Amygdala (tissue), 56 donors: ENCODE data around the gene HIGD2A.
"Not testable (repeated sequence)": the region's sequence is repeated elsewhere in the genome, so short reads cannot be mapped to it uniquely, and the experiment has no call there.

Experiments used
- DNase-seq, 56 donors: peaks; one replicate each; lab custom pipeline; 2025; lab: John Stamatoyannopoulos, UW

HIGD2A gene

DNA sequence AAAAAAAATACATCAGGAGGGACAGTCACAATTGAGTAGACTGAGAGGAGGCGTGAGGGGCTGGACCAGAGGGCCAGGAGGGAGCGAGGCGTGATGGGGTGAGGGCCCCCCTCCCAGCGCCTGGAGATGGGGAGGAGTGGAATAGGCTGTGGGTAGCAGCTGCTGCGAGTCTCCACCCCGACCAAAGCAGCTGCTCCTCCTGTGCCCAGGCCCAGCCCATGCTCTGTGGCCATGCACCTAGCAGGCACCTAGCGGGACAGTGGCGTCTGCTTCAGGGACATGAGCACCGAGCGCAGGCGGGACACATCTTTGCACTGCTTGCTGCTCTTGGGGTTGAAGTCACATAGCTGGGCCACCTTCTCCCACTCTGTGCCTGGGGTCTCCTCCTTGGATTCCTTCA lies 4.0 kb downstream of the HIGD2A start:
- DNase-seq = no peak

DNA sequence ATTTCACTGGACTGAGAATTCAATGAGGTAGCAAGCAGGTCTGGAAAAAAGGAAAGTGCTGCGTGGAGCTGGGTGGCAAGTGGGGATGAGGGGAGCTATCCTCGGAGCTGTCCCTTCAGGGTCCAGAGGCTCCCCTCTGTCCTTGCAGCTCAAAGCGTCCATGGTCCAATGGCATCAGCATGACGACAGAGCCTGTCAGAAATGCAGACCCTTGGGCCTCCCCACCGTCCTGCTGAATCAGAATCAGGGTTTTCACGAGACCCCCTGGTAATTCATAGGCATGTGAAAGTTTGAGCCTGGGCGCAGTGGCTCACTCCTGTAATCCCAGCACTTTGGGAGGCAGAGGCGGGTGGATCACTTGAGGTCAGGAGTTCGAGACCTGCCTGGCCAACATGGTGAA lies 5.5 kb downstream of the HIGD2A start:
- DNase-seq = no peak

DNA sequence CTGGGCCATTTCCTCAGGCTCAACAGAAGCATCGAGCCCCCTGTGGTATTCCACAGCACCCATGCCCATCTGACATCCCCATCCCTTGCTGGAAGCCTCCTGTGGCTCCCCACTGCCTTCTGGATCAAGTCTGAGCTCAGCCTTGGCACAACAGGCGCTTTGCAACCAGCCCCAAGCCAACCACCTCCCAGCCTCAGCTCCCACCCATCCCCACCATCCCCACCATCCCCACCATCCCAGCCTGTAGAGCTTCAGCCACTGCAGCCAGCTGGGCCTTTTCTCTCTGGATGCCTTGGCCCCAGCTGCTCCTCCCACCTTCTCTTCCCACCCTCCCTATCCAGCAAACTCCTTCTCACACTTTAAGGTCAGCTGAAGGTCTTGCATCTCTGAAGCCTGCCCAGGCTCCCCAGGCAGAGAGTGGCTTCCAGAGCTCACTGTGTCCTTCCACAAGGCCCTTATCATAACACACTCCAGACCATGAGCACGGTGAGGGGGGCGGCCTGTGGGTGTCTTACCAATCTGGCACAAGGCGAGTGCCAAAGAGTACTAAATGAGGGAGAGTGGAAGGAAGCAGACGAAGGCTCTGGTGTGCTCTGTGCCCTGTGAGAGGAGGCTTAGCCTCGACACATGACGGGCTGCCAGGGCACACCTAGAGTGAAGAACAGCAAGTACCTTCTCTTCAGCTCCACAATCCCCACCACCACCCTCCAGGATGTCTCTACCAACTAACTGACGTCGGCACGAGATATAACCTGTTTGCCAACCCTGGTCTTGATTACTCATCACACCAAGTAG lies 6.5 kb downstream of the HIGD2A start:
- DNase-seq = no peak

DNA sequence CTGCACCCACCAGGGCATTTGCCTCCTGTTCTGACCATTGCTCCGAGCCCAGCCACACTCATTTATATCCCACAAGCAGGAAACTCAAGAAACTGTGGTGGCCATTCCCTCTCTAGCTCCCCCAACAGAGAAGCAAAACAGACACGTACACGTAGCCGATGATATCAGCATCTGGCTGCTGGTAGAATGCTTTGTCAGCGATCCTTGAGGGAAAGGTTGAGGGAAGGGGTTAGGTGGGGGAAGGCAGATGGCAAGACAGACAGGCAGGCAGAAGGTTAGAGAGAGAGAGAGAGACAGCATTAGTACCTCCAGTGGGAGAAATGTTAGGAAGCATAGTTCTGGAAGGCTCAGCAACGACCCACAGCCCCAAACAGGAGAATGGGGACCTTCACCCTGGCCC lies 7.8 kb downstream of the HIGD2A start:
- DNase-seq = no peak

DNA sequence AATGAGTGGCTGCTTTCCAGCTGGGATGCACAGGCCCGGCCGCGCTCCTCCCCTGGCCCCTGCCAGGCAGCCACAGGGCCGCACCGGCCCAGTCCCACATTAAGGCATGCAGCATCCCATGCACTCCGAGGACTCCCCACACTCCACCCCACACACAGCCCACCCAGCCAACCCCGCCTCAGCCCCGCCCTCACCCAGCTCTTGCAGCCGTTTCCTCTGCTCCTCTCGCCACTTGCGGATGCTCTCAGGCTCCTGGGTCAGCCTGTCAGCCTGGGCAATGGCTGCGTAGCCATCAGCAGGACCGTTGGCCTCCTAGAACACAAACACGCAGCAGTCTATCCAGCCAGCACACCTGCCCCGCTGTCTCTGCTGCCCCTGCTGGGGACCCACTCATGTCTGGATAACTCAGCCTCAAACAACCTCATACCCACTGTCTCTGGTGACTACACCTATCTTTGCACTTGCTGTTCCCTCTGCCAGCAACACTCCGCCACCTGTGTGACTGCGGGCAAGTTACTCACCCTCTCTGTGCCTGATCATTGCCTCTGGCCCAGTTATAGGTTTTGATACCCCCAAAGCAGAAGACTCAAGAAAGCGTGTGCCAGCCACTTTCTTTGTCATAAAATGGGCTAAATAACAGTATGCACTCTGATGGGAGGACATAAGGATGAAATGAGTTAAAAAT lies 9.3 kb downstream of the HIGD2A start:
- DNase-seq = no peak

DNA sequence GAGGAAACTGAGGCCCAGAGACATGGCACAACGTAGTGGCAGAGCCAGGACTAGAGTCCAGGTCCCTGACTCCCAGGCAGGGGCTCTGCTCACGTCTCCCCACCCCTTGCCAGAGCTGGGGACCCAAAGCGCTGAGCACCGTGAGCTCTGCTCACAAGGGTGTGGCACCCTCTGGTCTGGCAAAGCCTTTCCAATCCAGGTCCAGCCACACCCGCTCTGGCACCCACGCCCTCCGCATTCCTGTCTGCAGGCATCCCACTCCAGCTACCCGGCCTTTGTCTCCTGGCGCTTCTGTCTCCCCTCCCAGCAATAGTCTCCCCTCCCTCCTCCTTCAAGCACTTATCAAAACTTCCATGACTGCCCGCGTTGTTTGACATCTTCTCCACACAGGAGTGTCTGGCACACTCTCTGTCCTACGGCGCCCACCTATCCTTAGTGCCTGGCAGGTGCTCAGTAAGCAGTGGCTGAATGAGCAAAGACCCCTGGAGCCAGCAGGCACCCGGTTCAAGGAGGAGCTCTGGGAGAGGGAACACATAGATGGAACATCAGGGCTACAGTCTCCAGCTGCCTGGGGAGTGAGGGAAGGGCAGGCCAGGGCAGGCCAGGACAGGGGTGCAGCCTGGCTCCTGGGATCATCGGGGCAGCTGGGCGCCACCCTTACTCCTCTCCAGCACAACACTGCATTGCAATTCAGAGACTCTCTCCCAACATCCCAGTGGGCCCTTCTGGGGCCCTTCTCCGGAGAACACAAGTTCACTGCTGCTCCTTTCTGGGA lies 12.0 kb downstream of the HIGD2A start:
- no peak for DNase-seq

DNA sequence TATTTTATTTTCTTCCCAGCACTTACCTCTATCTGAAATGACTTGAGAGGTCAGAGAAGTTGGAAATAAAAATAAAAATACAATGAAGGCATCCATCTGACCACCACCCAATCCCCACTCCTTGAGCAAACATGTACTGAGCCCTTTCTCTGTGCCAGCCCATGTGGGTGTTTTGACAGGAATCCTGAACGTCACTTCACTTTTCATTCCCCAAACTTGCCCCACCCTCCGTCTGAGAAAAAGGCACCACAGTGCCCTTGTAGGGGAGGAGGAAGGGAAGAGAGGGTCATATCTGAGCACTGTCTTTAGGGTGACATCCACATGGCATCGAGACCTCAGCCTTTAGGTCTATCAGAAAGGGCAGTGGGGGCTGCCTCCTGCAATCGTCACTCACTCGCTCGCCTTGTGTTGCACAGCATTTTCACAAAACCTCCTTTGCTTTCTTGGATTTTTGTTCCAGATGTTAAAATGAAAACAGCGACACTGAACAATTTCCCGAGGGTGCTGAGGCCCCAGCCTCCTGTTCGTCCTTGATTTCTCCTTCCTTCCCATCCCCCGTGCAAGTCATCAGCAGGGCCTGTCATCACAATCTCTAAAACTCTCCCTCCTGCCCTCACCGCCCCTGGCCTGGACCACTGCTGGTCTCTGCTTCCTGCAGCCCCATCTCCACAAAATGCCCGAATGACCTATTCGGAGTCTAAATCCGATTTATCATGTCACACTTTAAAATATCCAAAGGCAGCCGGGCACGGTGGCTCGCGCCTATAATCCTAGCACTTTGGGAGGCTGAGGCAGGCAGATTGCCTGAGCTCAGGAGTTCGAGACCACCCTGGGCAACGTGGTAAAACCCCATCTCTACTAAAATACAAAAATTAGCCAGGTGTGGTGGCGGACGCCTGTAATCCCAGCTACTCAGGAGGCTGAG lies 13.0 kb downstream of the HIGD2A start:
- no peak for DNase-seq

DNA sequence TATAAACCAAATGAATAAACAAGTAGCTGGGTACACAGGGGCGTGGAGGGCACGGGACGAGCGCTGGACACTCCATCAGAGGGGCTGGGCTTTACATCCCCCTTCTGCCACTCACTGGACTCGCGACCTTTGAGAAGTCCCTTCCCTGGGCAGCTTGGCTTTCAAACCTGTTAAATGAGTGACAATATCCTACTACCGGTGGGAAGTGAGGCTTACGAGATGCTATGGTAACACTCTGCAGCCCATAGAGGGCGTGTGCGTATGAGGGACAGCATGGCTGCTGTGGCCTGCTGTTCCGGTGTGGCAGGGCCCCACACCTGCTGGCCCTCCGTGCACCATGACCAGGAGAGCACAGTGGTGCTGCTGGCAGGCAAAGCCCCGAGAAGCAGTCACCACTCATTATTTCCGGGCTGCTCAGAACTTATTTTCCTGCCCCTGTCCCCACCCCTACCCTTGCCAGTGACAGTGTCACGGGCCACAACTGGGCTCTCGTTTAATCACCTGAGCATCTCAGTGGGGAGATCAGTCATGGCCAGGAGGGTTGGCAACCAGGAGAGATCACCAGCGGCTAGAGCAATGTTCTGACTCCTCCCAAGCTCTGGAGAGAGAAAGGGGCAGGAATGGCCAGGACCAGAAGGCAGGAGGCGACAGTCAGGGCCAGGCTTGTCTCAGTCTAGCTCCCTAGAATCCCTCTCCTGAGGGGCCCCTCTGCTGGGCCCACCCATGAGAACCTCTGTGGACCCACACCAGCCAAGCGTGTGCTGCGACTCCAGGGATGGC lies 17.3 kb downstream of the HIGD2A start:
- no peak for DNase-seq

DNA sequence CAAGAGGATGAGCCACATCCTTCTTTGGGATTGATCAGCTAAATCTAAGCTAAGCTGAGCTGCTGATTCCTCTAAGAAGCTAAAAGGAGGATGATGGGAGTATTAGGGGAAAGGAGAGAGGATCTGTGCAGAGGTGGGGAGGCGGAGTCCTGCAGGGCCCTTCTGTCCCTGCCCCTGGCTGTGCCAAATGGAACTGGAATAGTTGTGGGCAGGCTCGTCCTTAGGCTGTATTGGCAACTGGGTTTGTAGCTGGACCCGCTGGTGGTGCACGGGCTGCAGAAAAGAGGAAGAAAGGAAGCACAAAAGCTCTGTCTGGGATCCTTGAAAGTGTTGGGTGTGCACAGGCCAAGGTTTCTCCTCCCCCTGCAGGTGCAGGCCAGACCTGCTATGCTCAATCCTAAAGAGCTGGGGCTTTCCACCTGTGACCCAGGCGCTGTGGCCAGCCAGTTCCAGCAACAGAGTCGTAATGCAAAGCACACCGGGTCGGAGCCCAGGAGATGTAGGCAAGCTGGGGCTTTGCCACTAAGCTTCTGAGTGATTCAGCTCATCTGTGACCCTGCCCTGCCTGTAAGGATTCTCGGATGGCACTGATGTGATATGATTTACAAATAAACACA lies 18.0 kb downstream of the HIGD2A start:
- no peak for DNase-seq

DNA sequence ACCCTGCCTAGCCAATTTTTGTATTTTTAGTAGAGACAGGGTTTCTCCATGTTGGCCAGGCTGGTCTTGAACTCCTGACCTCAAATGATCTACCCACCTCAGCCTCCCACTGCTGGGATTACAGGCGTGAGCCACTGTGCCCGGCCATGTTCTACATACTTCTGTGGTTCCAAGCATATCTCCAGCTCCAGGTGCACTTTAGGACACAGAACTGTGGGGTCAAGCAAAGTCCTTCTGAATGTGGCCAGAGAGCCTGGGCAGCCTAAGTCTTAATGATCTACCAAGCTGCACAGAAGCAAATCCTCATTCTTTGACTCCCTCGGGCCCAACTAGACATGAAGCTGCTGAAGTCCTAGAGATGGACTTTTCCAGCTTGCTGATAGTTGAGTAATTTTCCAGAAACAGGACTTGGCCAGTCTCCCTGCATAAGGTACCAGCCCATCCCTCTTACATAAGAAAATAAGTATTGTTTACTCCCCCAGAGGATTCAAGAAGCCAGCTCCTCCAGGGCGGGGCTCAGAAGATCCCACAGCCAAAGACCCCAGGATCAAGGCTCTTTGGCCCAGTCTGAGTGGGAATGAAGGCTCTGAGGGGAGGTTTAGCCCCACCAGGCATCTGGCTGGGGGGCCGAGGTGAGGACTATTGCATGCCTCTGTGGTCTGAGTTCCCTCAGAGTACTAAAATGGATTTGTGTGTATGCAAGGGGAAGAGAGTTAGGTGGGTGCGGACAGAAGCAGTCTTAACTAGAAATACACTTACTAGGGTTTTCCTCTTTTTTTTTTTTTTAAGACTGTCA lies 19.1 kb downstream of the HIGD2A start:
- no peak for DNase-seq

GRCh38 chr5:176408252-176408573 lies 19.7 kb downstream of the HIGD2A start:
- not testable (repeated sequence) for DNase-seq

DNA sequence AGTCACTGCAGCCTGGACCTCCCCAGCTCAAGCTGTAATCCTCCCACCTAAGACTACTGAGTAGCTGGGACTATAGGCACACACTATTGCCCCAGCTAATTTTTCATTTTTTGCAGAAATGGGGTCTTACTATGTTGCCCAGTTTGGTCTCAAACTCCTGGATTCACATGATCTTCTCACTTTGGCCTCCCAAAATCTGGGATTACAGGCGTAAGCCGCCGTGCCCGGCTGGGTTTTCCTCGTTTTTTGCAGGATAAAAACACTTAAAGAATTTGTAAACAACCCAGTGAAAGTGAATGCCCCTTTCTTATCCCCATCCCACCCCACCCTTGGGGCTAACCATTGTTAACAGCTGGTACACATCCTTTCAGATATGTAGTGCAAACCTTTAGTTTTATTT lies 20.0 kb downstream of the HIGD2A start:
- no peak for DNase-seq

GRCh38 chr5:176409765-176410164 lies 21.2 kb downstream of the HIGD2A start:
- DNase-seq = no peak

DNA sequence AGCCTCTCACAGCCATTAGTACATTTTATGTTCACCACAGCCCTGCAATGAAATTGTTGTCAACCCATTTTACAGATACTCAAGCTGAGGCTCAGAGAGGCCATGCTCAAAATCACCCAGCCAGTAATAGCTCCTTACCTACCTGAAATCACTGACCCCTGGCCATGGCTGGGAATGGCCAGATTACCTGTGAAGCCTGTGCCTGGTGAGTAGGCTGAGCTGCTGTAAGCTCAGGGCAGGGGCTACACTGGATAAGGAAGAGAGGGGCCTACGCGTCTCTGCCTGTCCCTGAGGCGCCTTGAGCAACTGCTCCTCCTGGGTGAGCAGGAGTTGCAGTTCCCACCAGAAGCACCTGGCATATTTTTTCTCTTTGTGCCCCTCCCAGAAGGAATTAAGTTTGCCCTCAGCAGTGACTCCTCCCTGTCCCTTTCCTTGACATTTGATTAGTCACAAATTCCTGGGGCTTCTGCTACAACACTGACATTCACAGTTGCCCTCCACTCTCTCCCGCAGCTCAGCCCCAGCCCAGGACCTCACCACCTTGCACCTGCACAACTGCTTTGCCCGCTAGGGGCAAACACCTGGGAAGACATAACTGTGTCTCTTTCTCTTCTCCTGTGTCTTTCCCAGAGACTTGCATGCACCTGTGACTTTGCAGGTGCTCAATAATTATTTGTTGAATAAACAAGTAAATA lies 22.1 kb downstream of the HIGD2A start:
- no peak for DNase-seq

- DNase-seq = no peak
Measured at GRCh38 chr5:176412517-176413254, 24.1 kb downstream of the HIGD2A start.

- DNase-seq = no peak
Measured at GRCh38 chr5:176413255-176413565, 24.7 kb downstream of the HIGD2A start.

GRCh38 chr5:176413709-176414191 lies 25.2 kb downstream of the HIGD2A start:
- DNase-seq = no peak
